IPS-20b (cell line): ENCODE data around the gene ZNF839.
A peak's percentile ranks its signal among the peaks of the same experiment; 100 is the strongest.
"Not testable (repeated sequence)": the region's sequence is repeated elsewhere in the genome, so short reads cannot be mapped to it uniquely, and the experiment has no call there.

ENCODE experiments used
- H3K27ac ChIP-seq: one replicate; pipeline ENCODE4 v1.5.1; 2013; ENCODE audit warnings: low read length
- H3K27me3 ChIP-seq: 2 replicates; pipeline ENCODE4 v1.6.1; 2013; ENCODE audit warnings: mild to moderate bottlenecking, low read length, inconsistent platforms; ENCODE audit not compliant: insufficient read depth
- H3K36me3 ChIP-seq: 2 replicates; pipeline ENCODE4 v1.6.1; 2013; ENCODE audit warnings: low read depth, mild to moderate bottlenecking, inconsistent platforms, low read length, moderate library complexity; ENCODE audit not compliant: insufficient read depth
- H3K4me1 ChIP-seq: 2 replicates; pipeline ENCODE4 v1.6.1; 2013; ENCODE audit warnings: mild to moderate bottlenecking, control low read depth, inconsistent platforms, low read length, moderate library complexity; ENCODE audit not compliant: insufficient read depth
- H3K4me3 ChIP-seq: 2 replicates; pipeline ENCODE4 v1.5.1; 2013; ENCODE audit warnings: mild to moderate bottlenecking, low read length, inconsistent platforms
- H3K9ac ChIP-seq: 2 replicates; pipeline ENCODE4 v1.6.1; 2013; ENCODE audit warnings: low read depth, mild to moderate bottlenecking, inconsistent platforms, low read length, moderate library complexity
- H3K9me3 ChIP-seq: 2 replicates; pipeline ENCODE4 v1.6.1; 2013; ENCODE audit warnings: mild to moderate bottlenecking, low read depth, low read length, inconsistent platforms; ENCODE audit not compliant: insufficient read depth

The ZNF839 gene

DNA sequence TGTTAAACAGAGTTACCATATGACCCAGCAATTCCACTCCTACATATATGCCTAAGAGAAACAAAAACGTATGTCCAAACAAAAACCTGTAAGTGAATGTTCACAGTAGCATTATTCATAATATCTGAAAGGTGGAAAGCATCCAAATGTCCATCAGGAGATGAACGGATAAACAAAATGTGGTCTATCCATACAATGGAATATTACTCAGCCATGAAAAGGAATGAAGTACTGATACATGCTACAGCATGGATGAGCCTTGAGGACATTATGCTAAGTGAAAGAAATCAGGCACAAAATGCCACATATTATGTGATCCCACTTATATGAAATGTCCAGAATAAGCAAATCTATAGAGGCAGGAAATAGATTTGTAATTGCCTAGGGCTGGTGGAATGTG is 31.4 kb upstream of the ZNF839 start:
- no peaks in the 10 kb centered on the region for H3K36me3 ChIP-seq

DNA sequence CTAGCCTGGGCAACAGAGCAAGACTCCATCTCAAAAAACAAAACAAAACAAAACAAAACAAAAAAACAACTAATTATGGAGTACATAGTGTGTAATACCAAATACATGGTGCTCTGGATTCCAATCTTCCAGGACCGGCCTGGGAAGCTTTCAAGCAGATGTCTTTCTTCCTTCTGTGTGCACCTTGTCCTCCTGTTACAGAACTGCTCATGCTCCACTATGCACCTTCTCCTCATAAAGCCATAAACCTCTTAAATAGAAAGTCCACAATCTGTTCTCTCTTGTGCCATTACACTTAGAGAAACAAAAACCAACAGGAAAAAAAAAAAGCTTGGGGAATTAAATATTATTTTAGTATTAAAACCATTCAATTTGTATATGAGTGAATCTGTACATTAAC is 27.1 kb upstream of the ZNF839 start:
- H3K27ac ChIP-seq = no peak overlapping the region
- H3K9me3 ChIP-seq = no peaks in the 10 kb centered on the region
- no peaks in the 10 kb centered on the region for H3K4me1 ChIP-seq
- no peak overlapping the region for H3K9ac ChIP-seq
- H3K36me3 ChIP-seq = no peaks in the 10 kb centered on the region
- no peak overlapping the region for H3K4me3 ChIP-seq
- no peaks in the 10 kb centered on the region for H3K27me3 ChIP-seq

More for the DNA sequence above, 31.4 kb upstream of the ZNF839 start:
- Histone ChIP-seq H3K9ac (no peak overlapping the region), H3K4me1 (no peaks in the 10 kb centered on the region), H3K4me3 (no peak overlapping the region), H3K27ac (no peak overlapping the region), H3K27me3 (no peaks in the 10 kb centered on the region), H3K9me3 (no peaks in the 10 kb centered on the region)

DNA sequence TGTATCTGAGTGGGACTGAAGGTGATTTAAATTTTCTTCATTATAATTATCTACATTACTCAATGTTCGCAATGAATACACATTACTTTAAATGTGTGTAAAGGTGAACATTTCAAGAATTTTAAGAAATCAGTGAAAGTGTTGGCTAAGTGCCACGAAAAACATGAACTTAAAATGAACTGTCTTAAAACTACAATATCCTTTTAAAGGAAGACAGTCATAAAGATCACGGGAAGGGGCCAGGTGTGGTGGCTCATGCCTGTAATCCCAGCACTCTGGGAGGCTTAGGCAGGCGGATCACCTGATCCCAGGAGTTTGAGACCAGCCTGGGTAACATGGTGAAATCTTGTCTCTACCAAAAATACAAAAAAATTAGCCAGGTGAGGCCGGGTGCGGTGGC is 25.8 kb upstream of the ZNF839 start:
- Histone ChIP-seq H3K4me3 (no peak overlapping the region), H3K36me3 (no peaks in the 10 kb centered on the region), H3K27me3 (no peaks in the 10 kb centered on the region), H3K27ac (no peak overlapping the region), H3K9ac (no peak overlapping the region), H3K9me3 (no peaks in the 10 kb centered on the region), H3K4me1 (no peaks in the 10 kb centered on the region)

DNA sequence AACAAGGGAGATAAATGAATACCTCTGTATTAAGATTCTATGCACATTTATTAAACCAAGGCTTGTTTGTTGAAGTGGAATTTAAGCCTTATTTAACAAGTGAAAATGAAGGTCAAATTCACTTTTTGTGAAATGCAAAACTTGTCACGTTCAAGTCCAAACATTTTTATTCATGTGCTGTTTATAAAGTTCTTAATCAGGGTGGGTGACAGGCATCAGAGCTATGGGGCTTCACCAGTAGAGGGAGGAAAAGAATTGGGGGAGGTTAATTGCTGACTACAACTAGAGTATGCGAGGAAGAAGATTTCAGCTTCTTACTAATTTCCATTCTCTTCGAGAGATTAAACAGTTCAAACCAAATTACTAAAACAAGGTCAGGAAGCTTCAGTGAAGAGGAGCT is 24.3 kb upstream of the ZNF839 start:
- H3K4me1 ChIP-seq = no peaks in the 10 kb centered on the region
- H3K9ac ChIP-seq = no peak overlapping the region
- H3K36me3 ChIP-seq = no peaks in the 10 kb centered on the region
- H3K27me3 ChIP-seq = no peaks in the 10 kb centered on the region
- no peak overlapping the region for H3K4me3 ChIP-seq
- no peaks in the 10 kb centered on the region for H3K9me3 ChIP-seq
- H3K27ac ChIP-seq = no peak overlapping the region

DNA sequence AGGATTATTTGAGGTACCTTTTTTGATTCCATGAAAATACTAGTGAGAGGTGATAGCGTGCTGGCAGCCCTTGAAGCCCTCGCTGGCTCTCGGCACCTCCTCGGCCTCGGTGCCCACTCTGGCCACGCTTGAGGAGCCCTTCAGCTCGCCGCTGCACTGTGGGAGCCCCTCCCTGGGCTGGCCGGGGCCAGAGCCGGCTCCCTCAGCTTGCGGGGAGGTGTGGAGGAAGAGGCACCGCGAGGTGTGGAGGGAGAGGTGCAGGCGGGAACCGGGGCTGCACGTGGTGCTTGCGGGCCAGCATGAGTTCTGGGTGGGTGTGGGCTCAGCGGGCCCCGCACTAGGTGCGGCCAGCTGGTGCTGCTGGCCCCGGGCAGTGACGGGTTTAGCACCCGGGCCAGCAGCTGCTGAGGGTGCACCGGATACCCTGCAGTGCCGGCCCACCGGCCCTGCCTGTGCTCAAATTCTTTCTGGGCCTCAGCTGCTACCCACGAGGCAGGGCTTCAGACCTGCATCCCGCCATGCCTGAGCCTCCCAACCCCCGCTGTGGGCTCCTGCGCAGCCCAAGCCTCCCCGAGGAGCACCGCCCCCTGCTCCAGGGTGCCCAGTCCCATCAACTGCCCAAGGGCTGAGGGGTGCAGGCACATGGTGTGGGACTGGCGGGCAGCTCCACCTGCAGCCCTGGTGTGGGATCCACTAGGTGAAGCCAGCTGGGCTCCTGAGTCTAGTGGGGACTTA is 21.9 kb upstream of the ZNF839 start:
- Histone ChIP-seq H3K27ac (no peak overlapping the region), H3K27me3 (no peaks in the 10 kb centered on the region), H3K36me3 (no peaks in the 10 kb centered on the region), H3K4me1 (no peaks in the 10 kb centered on the region), H3K9ac (no peak overlapping the region), H3K4me3 (no peak overlapping the region), H3K9me3 (no peaks in the 10 kb centered on the region)

DNA sequence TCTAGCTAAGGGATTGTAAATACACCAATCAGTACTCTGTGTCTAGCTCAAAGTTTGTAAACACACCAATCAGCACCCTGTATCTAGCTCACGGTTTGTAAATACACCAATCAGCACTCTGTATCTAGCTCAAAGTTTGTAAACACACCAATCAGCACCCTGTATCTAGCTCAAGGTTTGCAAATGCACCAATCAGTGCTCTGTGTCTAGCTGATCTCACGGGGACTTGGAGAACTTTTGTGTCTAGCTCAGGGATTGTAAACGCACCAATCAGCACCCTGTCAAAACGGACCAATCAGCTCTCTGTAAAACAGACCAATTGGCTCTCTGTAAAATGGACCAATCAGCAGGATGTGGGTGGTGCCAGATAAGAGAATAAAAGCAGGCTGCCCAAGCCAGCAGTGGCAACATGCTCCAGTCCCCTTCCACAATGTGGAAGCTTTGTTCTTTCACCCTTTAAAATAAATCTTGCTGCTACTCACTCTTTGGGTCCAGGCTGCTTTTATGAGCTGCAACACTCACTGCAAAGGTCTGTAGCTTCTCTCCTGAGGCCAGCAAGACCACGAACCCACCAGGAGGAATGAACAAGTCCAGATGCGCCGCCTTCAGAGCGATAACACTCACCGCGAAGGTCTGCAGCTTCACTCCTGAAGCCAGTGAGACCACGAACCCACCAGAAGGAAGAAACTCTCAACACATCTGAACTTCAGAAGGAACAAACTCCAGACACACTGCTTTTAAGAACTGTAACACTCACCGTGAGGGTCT is 21.1 kb upstream of the ZNF839 start:
- H3K27ac ChIP-seq, H3K9ac ChIP-seq, H3K4me1 ChIP-seq, H3K36me3 ChIP-seq, H3K9me3 ChIP-seq, H3K27me3 ChIP-seq, H3K4me3 ChIP-seq: not testable (repeated sequence)

DNA sequence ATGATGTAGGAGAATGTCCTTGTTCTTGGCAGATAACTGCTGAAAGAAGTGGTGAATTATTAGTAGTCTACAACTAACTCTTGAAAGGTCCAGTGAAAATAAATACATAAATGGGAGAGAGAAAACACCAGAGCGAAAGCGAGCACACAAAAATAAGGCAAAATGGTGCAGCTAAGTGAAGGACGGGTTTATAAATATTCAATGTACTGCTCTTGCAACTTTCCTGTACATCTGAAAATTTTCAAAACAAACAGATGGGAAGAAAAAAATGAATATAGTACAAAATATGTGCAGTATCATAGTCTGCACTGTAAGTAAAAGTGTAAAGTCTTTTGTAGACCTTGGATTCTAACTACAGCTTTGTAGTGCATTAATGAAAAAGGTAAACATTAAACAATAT is 15.9 kb upstream of the ZNF839 start:
- H3K36me3 ChIP-seq = no peaks in the 10 kb centered on the region
- H3K4me1 ChIP-seq = no peaks in the 10 kb centered on the region
- H3K4me3 ChIP-seq = no peak overlapping the region
- no peak overlapping the region for H3K9ac ChIP-seq
- H3K27me3 ChIP-seq = no peaks in the 10 kb centered on the region
- no peaks in the 10 kb centered on the region for H3K9me3 ChIP-seq
- no peak overlapping the region for H3K27ac ChIP-seq

DNA sequence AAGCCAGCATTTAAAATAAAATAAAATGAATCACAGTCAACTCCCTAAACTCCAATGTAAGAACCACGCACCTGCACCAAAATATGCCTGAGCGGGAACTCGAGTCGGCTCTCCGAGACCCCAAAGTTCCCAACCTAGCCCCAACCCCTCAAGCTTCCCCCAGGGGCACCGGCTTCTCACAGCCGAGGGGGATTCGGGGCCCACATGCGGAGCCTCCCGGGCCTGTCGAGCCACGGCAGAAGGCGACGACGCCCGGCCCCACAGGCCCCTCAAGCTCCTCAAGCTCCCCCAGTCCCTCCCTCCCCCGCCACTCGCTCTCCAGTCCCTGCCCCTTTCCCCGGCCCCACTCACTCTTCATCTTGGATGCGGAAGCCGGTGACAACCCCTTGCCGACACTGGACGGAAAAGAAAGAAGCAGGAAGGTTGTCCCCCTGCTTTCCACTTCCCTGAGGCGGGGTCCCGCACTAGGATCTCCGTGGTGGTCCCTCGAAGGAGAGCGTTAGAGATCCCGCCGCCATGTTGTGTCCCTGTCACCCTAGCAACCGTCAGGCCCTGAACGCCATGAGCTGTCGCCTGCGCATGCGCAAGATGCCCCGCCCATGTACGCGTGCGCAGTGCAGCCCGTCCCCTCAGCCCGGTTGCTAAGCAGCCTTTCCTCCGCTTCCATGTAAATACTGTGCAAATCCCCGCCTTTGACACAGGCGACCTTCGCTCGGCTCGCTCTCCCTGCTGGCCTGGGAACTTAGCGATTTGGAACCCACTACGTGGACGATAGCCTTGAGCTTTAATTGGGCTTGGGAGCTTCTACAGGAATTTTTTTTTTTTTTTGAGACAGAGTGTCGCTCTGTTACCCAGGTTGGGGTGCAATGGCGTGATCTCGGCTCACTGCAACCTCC is 14.7 kb upstream of the ZNF839 start, which contains the start of gene MOK:
TSS of gene MOK (minus strand) at position 554 of the 896 bp plus-strand sequence. CDS start at position 358, 196 bp downstream.
- Histone ChIP-seq H3K4me3 (peak within 1 kb of the TSS; percentile 83), H3K9me3 (no peaks in the 10 kb centered on the region), H3K9ac (peak within 1 kb of the TSS; percentile 56; the same call in 1 of the 2 replicates), H3K4me1 (no peaks in the 10 kb centered on the region), H3K27me3 (no peaks in the 10 kb centered on the region), H3K36me3 (no peaks in the 10 kb centered on the region), H3K27ac (no peak within 1 kb of the TSS)

DNA sequence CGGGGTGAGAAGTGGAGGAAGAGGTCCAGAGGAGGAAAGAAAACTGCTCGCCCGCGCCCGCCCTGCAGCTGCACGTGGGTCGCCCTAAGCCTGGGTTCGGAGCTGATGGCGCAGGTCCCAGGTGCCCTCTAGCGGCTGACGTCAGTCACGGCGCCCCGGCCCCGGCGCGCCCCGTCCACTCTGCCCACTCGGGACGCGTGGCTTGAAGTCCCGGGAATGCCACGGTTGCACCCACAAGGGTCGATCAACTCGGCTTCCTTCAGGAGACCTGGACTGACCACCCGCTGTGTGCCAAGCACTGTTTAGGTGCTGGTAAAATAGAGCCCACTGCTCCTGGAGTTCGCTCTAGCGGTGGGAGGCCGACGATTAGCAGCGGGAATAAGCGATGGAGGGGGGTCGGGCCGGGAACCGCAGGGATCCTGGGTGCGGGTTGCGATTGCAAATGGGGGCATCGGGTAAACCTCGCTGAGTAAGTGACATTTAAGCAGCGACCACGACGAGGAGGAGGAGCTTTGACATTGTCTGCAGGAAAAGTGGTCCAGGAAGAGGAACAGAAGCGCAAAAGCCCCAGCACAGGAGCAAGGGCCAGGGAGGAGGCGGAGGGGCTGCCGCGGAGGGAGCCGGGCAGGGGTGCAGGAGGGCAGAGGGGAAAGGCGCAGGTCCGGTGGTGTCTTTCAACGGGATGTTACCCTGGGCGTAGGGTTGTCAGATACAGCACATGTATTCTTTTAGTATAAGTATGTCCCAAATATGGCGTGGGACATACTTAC is 5.1 kb upstream of the ZNF839 start:
- Histone ChIP-seq H3K27me3 (peaks cover 36% of the 10 kb centered on the region), H3K9me3 (no peaks in the 10 kb centered on the region), H3K27ac (no peak overlapping the region), H3K9ac (peak overlapping the region; percentile 49; the same call in 1 of the 2 replicates), H3K36me3 (no peaks in the 10 kb centered on the region), H3K4me3 (peak overlapping the region; percentile 76), H3K4me1 (peaks cover 7% of the 10 kb centered on the region; the same call in 1 of the 2 replicates)

DNA sequence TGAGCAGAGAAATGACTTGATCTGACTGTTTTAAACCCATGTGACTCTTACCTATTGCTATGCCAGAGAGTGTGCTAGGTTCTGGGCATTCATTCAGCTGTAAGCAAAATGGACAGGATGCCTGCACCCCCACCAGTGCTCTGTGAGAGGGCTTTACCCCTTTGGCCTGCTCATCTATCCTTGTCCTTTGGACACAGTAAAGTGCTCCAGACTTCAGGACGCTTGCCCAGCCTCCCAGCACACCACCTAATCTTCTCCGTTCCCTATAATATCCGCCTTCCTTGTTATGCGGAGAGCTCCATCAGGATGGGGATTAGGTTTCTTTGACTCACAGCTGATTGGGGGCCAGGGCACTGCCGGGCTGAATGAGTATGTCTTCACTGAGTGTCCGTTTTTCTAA is 4.4 kb upstream of the ZNF839 start:
- Histone ChIP-seq H3K4me3 (no peak overlapping the region; the same call in 1 of the 2 replicates), H3K4me1 (peaks cover 7% of the 10 kb centered on the region; the same call in 1 of the 2 replicates), H3K9me3 (no peaks in the 10 kb centered on the region), H3K9ac (no peak overlapping the region), H3K36me3 (no peaks in the 10 kb centered on the region), H3K27ac (no peak overlapping the region), H3K27me3 (peaks cover 36% of the 10 kb centered on the region)

DNA sequence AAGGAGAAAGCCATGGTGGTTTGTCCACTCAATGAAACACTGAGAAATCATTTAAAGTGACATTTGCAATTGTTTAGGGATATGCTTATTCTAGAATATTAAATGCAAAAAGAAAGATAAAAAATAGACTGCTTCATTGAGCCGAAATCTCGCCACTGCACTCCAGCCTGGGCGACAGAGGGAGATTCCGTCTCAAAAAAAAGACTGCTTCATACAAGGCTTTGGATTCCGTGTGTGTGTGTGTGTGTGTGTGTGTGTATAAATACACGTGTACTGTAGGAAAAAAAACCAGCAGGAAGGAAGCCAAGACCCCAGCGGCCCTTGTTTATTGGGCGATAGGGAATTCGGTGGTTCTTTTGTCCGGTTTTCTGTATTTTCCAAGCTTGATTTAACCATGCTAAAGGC is 3.2 kb upstream of the ZNF839 start:
- H3K27me3 ChIP-seq = peaks cover 36% of the 10 kb centered on the region
- no peaks in the 10 kb centered on the region for H3K36me3 ChIP-seq
- no peaks in the 10 kb centered on the region for H3K9me3 ChIP-seq
- peak overlapping the region; percentile 74; the same call in 1 of the 2 replicates for H3K9ac ChIP-seq
- peaks cover 7% of the 10 kb centered on the region; the same call in 1 of the 2 replicates for H3K4me1 ChIP-seq
- no peak overlapping the region for H3K27ac ChIP-seq
- H3K4me3 ChIP-seq = peak overlapping the region; percentile 87
